Measurements from ENCODE around the gene LCP2. TPM values are rescaled to one million over a fixed set of nuclear protein-coding genes. Genes with fewer than 3 reads are reported as not detected.

LCP2 gene
- total RNA-seq, 1 experiment from 2014 or later = not detected

DNA sequence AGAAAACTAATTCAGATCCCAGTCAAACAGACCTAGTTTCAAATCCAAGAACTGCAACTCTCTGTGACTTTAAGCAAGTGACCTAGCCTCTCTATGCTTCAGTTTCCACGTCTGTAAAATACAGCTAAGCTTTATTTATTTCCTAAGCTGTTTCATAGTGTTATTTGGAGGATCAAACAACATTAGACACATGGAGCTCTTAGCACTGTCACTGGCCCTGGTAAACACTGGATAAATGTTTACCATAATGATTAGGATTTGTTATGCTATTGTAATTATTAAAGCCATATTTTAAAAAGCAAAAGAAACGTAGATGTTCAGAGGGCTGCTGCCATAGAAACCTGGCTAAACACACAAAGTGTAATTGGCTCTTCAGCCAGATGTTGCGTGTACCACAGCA is 91.4 kb downstream of the LCP2 start:
- Histone ChIP-seq H4K20me1 (ENCODE audit: insufficient read depth) (no peaks in the 10 kb centered on the region), H3F3A (ENCODE audit: insufficient read depth, low read depth) (peaks cover 8% of the 10 kb centered on the region), H3K9me3 (ENCODE audit: insufficient read depth, low read depth) (peaks cover 12% of the 10 kb centered on the region), H3K36me3 (ENCODE audit: low read depth) (0 out of 2 replicates have a peak, but pooled peaks cover 4% of the 10 kb centered on the region), H3K4me1 (replicated peaks; ENCODE audit: insufficient read depth) (peaks cover 11% of the 10 kb centered on the region), H3K9me2 (ENCODE audit: insufficient read depth) (no peaks in the 10 kb centered on the region), H3K4me2 (no peak overlapping the region), H3K4me3 (no peak overlapping the region), H2AFZ (no peak overlapping the region), H3K27me3 (ENCODE audit: insufficient read depth, low read depth) (no peaks in the 10 kb centered on the region), H3K27ac (no peak overlapping the region), H3K79me2 (ENCODE audit: low read depth) (no peaks in the 10 kb centered on the region)
- TF ChIP-seq, protein P1, sequence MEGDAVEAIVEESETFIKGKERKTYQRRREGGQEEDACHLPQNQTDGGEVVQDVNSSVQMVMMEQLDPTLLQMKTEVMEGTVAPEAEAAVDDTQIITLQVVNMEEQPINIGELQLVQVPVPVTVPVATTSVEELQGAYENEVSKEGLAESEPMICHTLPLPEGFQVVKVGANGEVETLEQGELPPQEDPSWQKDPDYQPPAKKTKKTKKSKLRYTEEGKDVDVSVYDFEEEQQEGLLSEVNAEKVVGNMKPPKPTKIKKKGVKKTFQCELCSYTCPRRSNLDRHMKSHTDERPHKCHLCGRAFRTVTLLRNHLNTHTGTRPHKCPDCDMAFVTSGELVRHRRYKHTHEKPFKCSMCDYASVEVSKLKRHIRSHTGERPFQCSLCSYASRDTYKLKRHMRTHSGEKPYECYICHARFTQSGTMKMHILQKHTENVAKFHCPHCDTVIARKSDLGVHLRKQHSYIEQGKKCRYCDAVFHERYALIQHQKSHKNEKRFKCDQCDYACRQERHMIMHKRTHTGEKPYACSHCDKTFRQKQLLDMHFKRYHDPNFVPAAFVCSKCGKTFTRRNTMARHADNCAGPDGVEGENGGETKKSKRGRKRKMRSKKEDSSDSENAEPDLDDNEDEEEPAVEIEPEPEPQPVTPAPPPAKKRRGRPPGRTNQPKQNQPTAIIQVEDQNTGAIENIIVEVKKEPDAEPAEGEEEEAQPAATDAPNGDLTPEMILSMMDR (conservative IDR thresholded peaks at IDR 0.05) = no peak
- TF ChIP-seq EZH2 (IDR thresholded peaks at IDR 0.05; ENCODE audit: low read depth) = no peak
- POLR2A ChIA-PET (ENCODE audit: unreplicated experiment) = interaction anchor here (0.7 kb wide), 1 partner anchor 622 kb away, joined by 4 read pairs; no protein-coding TSS in a partner anchor
- CTCF ChIA-PET = no interaction called here
- intact Hi-C loops (cut with micrococcal nuclease; ENCODE audit: unreplicated experiment) = no loop called here
- no peak for DNase-seq
- no TSS peak for BruUV-seq (replicated peaks)

DNA sequence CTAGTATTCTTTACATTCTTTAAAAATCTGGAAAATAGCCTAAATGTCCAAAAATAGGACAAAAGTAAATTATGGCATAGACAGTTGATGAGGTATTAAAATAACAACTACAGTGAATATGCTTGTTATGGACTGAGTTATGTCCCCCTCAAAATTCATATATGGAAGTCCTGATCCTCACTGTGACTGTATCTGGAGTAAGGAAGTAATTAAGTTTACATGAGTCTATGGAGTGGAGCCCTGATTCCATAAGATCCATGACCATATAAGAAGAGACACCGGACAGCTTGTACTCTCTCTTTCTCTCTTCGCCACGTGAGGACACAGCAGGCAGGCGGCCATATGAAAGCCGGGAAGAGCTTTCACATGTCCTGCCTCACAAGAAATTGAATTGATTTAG is 93.4 kb downstream of the LCP2 start:
- Histone ChIP-seq H3K36me3 (ENCODE audit: low read depth) (no peaks in the 10 kb centered on the region), H3K9me3 (ENCODE audit: insufficient read depth, low read depth) (peaks cover 4% of the 10 kb centered on the region; the same call in 1 of the 2 replicates), H4K20me1 (ENCODE audit: insufficient read depth) (no peaks in the 10 kb centered on the region), H3K4me2 (no peak overlapping the region), H3K27ac (no peak overlapping the region), H3K9me2 (ENCODE audit: insufficient read depth) (no peaks in the 10 kb centered on the region), H3K4me1 (replicated peaks; ENCODE audit: insufficient read depth) (peaks cover 13% of the 10 kb centered on the region), H3K4me3 (no peak overlapping the region), H3K27me3 (ENCODE audit: insufficient read depth, low read depth) (no peaks in the 10 kb centered on the region), H3K79me2 (ENCODE audit: low read depth) (no peaks in the 10 kb centered on the region), H3F3A (ENCODE audit: insufficient read depth, low read depth) (peaks cover 4% of the 10 kb centered on the region; the same call in 1 of the 2 replicates), H2AFZ (peak overlapping the region; percentile 24; the same call in 1 of the 2 replicates)
- ChIA-PET POLR2A (ENCODE audit: unreplicated experiment) (no interaction called here), CTCF (interaction anchor here (0.6 kb wide), 1 partner anchor 224 kb away, joined by 3 read pairs; no protein-coding TSS in a partner anchor)
- BruUV-seq (replicated peaks) = no TSS peak
- TF ChIP-seq, protein P1 (conservative IDR thresholded peaks at IDR 0.05) = no peak
- TF ChIP-seq EZH2 (IDR thresholded peaks at IDR 0.05; ENCODE audit: low read depth) = no peak
- intact Hi-C loops (cut with micrococcal nuclease; ENCODE audit: unreplicated experiment) = no loop called here
- DNase-seq = no peak

DNA sequence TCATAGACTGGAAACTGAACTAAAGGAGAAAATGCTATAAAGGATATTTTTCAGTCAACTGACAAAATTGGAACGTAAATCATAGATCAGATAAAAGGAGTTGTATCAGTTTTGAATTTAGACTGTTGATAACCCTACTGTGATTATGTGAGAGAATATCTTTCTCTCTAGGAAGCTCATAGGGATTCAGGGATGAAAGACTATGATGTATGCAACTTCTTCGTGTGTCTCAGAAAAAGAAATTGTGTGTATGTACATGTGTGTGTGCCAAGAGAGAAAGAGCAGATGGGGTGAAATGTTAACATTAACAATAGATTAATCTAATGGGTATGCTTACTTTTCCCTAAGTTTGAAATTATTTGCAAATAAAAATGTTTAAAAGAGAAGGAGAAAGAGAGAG is 95.5 kb downstream of the LCP2 start:
- DNase-seq = no peak
- ChIA-PET POLR2A (ENCODE audit: unreplicated experiment) (no interaction called here), CTCF (no interaction called here)
- peaks cover 4% of the 10 kb centered on the region; the same call in 1 of the 2 replicates for H3K9me3 ChIP-seq (ENCODE audit: insufficient read depth, low read depth)
- no peak overlapping the region for H3K27ac ChIP-seq
- H2AFZ ChIP-seq = no peak overlapping the region
- no peaks in the 10 kb centered on the region for H3K36me3 ChIP-seq (ENCODE audit: low read depth)
- no peak for TF ChIP-seq EZH2 (IDR thresholded peaks at IDR 0.05; ENCODE audit: low read depth)
- TF ChIP-seq, protein P1 (conservative IDR thresholded peaks at IDR 0.05) = no peak
- H3K4me2 ChIP-seq = no peak overlapping the region
- H3K79me2 ChIP-seq (ENCODE audit: low read depth) = no peaks in the 10 kb centered on the region
- BruUV-seq (replicated peaks) = no TSS peak
- no peaks in the 10 kb centered on the region for H3K27me3 ChIP-seq (ENCODE audit: insufficient read depth, low read depth)
- peaks cover 13% of the 10 kb centered on the region for H3K4me1 ChIP-seq (replicated peaks; ENCODE audit: insufficient read depth)
- peaks cover 4% of the 10 kb centered on the region; the same call in 1 of the 2 replicates for H3F3A ChIP-seq (ENCODE audit: insufficient read depth, low read depth)
- intact Hi-C loops (cut with micrococcal nuclease; ENCODE audit: unreplicated experiment) = no loop called here
- no peaks in the 10 kb centered on the region for H4K20me1 ChIP-seq (ENCODE audit: insufficient read depth)
- no peaks in the 10 kb centered on the region for H3K9me2 ChIP-seq (ENCODE audit: insufficient read depth)
- no peak overlapping the region for H3K4me3 ChIP-seq
